Cardiac muscle cell (in vitro differentiated cells and primary cell): ENCODE measurements around the gene HDAC3. TPM values are rescaled to one million over a fixed set of nuclear protein-coding genes. Genes with fewer than 3 reads are reported as not detected.

Experiments
- DNase-seq, 2 donors: peaks; one replicate each; pipeline versions ENCODE4 v3.0.0 to v3.0.0-alpha.2; 2010 to 2017; ENCODE audit warnings: low read depth in 1 of 2, low spot score in 1 of 2
- H3K27ac ChIP-seq: fragments of 200-600 bp; sonication (generic); 2 replicates; pipeline ENCODE4 v1.5.1; 2016
- H3K27me3 ChIP-seq: fragments of 200-600 bp; sonication (generic); 2 replicates; pipeline ENCODE4 v1.6.0; 2016; ENCODE audit warnings: control low read depth
- H3K36me3 ChIP-seq: fragments of 200-600 bp; sonication (generic); 2 replicates; pipeline ENCODE4 v1.5.1; 2016; ENCODE audit warnings: control low read depth
- H3K4me1 ChIP-seq: fragments of 200-600 bp; sonication (generic); 2 replicates; pipeline ENCODE4 v1.8.1; 2017; ENCODE audit warnings: low read depth, mild to moderate bottlenecking, mixed run types
- H3K4me3 ChIP-seq: fragments of 200-600 bp; sonication (generic); 2 replicates; pipeline ENCODE4 v1.5.1; 2016; ENCODE audit warnings: mild to moderate bottlenecking
- H3K9me3 ChIP-seq: fragments of 200-600 bp; sonication (generic); 2 replicates; pipeline ENCODE4 v1.5.1; 2017; ENCODE audit warnings: low read depth, mild to moderate bottlenecking, control low read depth
- CTCF ChIP-seq: IDR thresholded peaks from 2 replicates; pipeline ENCODE4 v1.5.1; 2012; ENCODE audit warnings: low read depth, mild to moderate bottlenecking, low read length
- polyA plus RNA-seq: library from polyadenylated mRNA; unstranded; fragments of >200 nt; fragmentation: Nextera tagmentation; extraction: Ambion mirVana; gene quantifications from 2 replicates; pipeline ENCODE4 v1.2.1, GENCODE V29; 2016
- total RNA-seq: library from RNA; depleted of rRNA; stranded (reverse); fragments of >200 nt; gene quantifications from 2 replicates; pipeline ENCODE4 v1.2.3, GENCODE V29; 2016

The HDAC3 gene
- total and polyA plus RNA-seq, 2 experiments from 2014 or later: 78.3 to 117 TPM

GRCh38 chr5:141646026-141646425, 9.4 kb upstream of the HDAC3 start:
- H3K36me3 ChIP-seq: no peaks in the 10 kb centered on the region
- DNase-seq: no peak
- H3K4me3 ChIP-seq: no peak overlapping the region
- H3K9me3 ChIP-seq: no peaks in the 10 kb centered on the region
- TF ChIP-seq CTCF: no peak
- no peaks in the 10 kb centered on the region for H3K4me1 ChIP-seq
- H3K27me3 ChIP-seq: no peaks in the 10 kb centered on the region
- no peak overlapping the region for H3K27ac ChIP-seq

GRCh38 chr5:141641634-141642267, 5.1 kb upstream of the HDAC3 start:
- peak in 1 of 2 donors; percentile 60 for DNase-seq
- H3K36me3 ChIP-seq: no peaks in the 10 kb centered on the region

GRCh38 chr5:141640698-141641097, 4.0 kb upstream of the HDAC3 start:
- no peak overlapping the region for H3K27ac ChIP-seq
- H3K9me3 ChIP-seq: no peaks in the 10 kb centered on the region
- DNase-seq: no peak
- no peak for TF ChIP-seq CTCF
- H3K4me1 ChIP-seq: no peaks in the 10 kb centered on the region
- H3K4me3 ChIP-seq: no peak overlapping the region
- peaks cover 9% of the 10 kb centered on the region for H3K27me3 ChIP-seq
- no peaks in the 10 kb centered on the region for H3K36me3 ChIP-seq

More at GRCh38 chr5:141641634-141642267, 5.1 kb upstream of the HDAC3 start:
- peaks cover 9% of the 10 kb centered on the region for H3K27me3 ChIP-seq
- no peaks in the 10 kb centered on the region for H3K4me1 ChIP-seq
- peak; percentile 35 for TF ChIP-seq CTCF
- no peak overlapping the region for H3K27ac ChIP-seq
- H3K4me3 ChIP-seq: no peak overlapping the region
- no peaks in the 10 kb centered on the region for H3K9me3 ChIP-seq

- peaks cover 9% of the 10 kb centered on the region for H3K27me3 ChIP-seq
- H3K4me3 ChIP-seq: no peak overlapping the region
- no peak for TF ChIP-seq CTCF
- H3K27ac ChIP-seq: no peak overlapping the region
- no peaks in the 10 kb centered on the region for H3K4me1 ChIP-seq
- no peaks in the 10 kb centered on the region for H3K36me3 ChIP-seq
- no peak for DNase-seq
- no peaks in the 10 kb centered on the region for H3K9me3 ChIP-seq
Observed at GRCh38 chr5:141640051-141640415, 3.4 kb upstream of the HDAC3 start.

GRCh38 chr5:141639357-141640050, 2.9 kb upstream of the HDAC3 start:
- Histone ChIP-seq H3K4me3 (no peak overlapping the region), H3K27ac (no peak overlapping the region), H3K4me1 (no peaks in the 10 kb centered on the region), H3K36me3 (no peaks in the 10 kb centered on the region), H3K9me3 (no peaks in the 10 kb centered on the region), H3K27me3 (peaks cover 9% of the 10 kb centered on the region)
- no peak for TF ChIP-seq CTCF
- no peak for DNase-seq
